IPS DF 4.7 (cell line): ENCODE results near the gene GARIN5B.

Source experiments
- DNase-seq: peaks from one replicate; pipeline ENCODE4 v3.0.0-alpha.2; 2013; ENCODE audit warnings: low spot score; ENCODE audit errors: extremely low read depth

The GARIN5B gene

GRCh38 chr19:55370305-55370988 is 7.4 kb upstream of the GARIN5B start, which contains the start of gene IL11:
Gene IL11, minus strand, starts transcription at chr19:55370463. Its CDS starts 153 bp downstream, at chr19:55370310.
- no peak for DNase-seq

DNA sequence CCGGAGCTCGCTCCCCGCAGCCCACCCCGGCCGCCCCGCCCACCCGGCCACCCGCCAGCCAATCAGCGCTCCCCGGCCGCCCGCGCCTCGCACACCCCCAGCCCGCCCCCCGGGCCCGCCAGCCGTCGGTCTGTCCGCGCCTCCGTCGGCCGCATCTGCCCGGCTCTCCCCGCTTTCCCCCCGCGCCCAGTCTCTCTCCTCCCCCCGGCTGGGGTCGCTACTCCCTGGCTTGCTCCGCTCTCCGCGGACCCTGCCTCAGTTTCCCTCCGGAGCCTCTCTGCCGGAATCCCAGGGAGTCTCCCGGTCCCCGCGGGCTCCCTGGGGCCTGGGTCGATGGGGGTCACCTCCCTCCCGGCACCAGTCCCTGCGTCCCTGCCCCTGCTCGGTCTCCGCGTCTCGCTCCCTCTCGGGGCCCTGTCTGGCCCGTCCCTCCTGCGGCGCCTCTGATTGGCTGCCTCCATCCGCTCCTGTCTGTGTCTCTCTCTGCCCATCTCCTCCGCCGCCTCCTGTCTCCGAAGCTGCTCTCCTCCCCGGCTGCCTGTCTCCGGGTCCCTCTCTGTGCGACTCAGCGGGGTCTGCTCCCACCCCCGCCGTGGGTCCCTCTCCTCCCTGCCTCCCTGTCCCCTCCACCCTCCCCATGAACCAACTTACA is 6.7 kb upstream of the GARIN5B start:
- DNase-seq = no peak

- DNase-seq = no peak
Observed at GRCh38 chr19:55368701-55369563, 5.9 kb upstream of the GARIN5B start.

DNA sequence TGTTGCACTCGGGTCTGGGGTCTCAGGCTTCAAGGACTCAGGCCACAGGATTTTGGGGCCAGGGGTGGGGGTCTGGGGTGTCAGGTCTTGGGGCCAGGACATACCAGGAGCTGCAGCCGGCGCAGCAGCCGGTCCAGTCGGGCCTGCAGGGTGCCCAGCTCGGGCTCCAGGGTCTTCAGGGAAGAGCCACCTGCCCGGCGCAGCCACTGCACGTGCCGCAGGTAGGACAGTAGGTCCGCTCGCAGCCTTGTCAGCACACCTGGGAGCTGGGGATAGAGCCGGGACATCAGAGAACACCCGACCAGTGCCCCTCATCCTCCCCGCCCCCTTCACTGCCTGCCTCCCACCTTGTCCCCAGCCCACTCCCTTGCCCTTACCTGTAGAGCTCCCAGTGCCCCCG is 5.0 kb upstream of the GARIN5B start:
- no peak for DNase-seq

- no peak for DNase-seq
Observed at GRCh38 chr19:55366790-55367189, 3.7 kb upstream of the GARIN5B start.

DNA sequence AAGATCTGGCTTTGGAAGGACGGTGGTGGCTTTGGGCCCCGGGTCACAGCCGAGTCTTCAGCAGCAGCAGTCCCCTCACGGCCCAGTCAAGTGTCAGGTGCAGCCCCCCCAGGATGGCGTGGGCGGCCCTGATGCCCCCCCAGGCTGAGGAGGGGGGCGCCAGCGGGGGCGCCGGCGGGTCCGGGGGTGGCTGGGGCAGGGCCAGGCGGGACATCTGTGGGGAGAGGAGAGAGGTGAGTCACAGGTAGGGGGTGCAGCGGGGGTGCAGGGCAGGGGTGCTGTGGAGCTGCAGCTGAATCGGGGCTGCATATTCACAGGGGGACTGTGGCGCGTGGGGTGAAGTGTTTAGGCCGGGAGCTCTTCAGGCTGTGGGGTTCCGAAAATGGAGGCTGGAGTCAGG is 2.9 kb upstream of the GARIN5B start:
- no peak for DNase-seq

DNA sequence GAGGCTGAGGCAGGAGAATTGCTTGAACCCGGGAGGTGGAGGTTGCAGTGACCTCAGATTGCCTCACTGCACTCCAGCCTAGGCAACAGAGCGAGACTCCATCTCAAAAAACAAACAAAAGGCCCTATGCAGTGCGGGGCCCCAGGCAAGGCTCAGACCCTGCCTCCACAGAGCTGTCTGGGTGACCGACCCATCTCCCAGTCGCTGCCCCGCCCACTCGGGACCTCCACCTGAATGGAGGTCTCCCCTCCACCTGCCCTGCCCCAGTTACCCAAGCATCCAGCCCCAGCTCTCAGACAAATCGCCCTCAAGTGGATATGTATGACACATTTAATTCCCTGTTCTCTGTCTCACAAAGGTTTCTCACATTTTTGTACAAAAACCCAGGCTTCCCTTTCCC is 2.2 kb upstream of the GARIN5B start:
- no peak for DNase-seq

DNA sequence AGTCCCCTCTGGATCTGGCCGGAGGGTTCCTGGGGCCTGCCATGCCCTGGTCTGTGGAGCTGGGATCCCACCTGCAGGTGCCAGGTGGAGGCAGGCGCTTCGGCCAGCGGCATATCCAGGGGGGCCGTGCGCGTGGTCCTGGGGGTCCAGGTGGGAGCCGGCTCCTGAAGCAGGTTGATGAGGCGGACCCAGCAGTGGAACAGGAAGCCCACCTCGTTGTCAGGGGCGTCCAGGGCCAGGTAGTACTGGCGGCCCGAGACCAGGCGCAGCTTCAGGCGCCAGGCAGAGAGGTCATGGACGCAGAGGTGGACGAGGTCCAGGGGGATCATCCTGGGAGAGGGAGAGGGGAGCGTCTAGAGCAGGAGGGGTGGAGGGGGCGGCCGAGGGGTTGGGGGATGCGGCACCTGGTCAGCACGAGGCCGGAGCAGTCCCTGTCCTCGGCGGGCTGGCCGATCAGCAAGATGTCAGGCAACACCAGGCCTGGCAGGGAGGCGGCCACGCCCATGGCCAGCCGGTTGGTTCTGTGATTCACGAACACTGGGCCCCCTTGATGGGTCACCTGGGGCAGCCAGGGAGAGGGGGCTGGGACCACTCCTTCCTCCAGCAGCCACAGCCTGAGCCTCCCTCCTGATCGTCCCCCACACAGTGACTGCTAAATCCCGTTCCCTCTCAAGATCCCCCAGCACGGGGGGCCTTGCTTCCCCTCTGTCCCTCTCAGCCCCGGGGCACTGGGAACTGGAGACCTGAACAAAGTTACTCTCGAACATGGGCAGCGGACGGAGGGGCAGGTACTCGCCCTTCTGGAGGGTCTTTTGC is 678 bp downstream of the GARIN5B start:
- no peak for DNase-seq

GRCh38 chr19:55360902-55361301 is 2.2 kb downstream of the GARIN5B start:
- no peak for DNase-seq

- DNase-seq = no peak
Observed at GRCh38 chr19:55358943-55359908, 3.8 kb downstream of the GARIN5B start.

DNA sequence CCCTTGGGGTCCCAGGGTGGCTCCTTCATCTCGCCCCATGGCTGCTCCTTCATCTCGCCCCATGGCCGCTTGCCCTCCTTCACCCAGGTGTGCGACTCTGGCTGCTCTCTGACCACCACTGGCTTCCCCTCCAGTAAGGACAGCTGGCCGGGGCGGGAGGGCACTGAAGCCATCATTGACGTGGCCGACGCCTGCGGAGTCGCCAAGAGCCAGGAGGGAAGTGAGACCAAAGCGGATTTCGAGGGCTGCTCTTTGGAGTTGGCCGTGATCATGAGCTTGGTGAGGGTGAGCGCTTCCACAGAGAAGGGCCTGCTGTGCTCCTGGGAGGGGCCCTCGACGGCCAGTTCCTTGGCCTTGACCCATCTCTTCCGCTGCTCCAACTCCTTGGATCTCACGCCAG is 4.6 kb downstream of the GARIN5B start:
- no peak for DNase-seq

DNA sequence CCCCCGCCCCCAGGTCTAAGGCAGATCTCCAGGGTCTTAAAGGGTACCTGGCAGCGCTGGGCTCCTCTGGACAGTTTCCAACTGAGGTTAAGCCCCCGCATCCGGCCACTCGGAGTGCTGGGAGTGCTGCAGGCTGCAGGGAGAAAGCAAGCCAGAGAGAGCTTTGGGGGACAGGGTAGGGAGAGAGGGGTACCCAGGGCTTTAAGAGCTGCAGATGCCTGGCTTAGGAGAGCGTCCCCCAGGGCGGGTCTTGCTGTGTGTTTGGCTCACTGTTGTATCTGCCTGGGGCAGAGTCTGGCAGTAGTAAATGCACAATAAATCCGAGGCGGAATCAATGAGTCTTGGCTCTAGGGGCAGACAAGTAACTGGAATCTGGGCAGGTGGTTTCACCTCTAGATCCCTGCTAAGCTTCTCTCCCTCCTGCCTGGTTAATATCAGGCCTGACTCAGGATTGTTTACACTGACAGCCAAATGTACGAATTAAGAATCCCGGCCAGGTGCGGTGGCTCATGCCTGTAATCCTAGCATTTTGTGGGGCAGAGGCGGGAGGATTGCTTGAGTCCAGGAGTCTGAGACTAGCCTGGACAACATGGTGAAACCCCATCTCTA is 7.7 kb downstream of the GARIN5B start:
- no peak for DNase-seq

GRCh38 chr19:55354698-55355212 is 8.3 kb downstream of the GARIN5B start, which contains the start of gene COX6B2:
Gene COX6B2, minus strand, starts transcription at chr19:55354719. Its CDS starts 198 bp downstream, at chr19:55354521.
- no peak for DNase-seq

DNA sequence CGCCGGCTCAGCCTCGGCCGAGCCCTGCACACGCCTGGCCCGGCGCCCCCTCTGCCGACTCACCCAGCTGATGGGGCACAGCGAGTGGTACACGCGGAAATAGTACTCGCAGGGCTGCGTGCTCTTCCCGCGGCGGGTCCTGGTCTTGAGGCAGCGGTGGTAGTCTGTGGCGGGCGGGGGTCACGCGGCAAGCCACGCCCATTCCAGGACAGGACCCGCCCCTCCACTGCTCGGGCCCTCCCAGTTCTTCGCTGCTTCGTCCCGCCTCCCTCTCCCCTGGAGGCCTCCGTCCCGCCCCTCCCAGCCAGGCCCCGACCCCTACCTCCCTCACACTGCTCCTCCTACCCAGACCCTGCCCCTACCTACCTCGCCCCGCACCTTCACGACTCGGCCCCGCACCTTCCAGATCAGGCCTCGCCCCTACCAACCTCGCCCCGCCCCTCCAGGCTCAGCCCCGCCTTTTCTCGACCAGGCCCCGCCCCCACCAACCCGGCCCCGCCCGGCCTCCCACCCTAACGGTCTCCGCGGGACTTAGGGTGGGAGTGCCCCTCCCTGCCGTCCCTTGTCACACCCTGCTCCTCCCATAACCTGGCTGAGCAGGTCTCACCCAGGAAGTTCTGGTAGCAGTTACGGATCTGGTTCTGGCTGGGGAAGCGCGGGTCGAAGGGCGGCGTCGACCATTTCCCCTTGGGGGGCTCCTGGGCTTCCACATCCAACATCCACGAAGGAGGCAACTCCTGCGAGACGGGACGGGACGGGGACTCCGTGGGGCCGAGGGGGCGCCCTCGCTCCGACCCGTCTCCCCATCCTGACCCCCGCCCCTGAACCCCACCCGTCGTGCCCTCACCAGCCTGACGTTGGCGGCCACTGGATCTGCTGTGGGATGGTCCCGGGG is 9.0 kb downstream of the GARIN5B start:
- DNase-seq = no peak

- DNase-seq = no peak
Observed at GRCh38 chr19:55353356-55353802, 9.7 kb downstream of the GARIN5B start.

- no peak for DNase-seq
Observed at GRCh38 chr19:55352549-55353145, 10.4 kb downstream of the GARIN5B start.

- no peak for DNase-seq
Observed at GRCh38 chr19:55352040-55352439, 11.0 kb downstream of the GARIN5B start.
